CD1c-positive myeloid dendritic cell (primary cell): ENCODE data around the gene ATP1B1.

ENCODE experiments used
- DNase-seq: peaks from one replicate; pipeline ENCODE4 v3.0.0-alpha.2; 2016; ENCODE audit errors: extremely low spot score

ATP1B1 gene

GRCh38 chr1:169106095-169106920 lies at the start of gene ATP1B1:
ATP1B1 (plus strand) TSS chr1:169106690; CDS start chr1:169106830, 140 bp downstream.
- peak; percentile 93 for DNase-seq

- DNase-seq: no peak
These were observed 47.1 kb upstream of the ATP1B1 start for GRCh38 chr1:169059421-169059820.

- no peak for DNase-seq
These were observed 46.3 kb upstream of the ATP1B1 start for GRCh38 chr1:169060043-169060722.

- DNase-seq: peak; percentile 62
These were observed 45.4 kb upstream of the ATP1B1 start for GRCh38 chr1:169060919-169061639.

GRCh38 chr1:169062152-169062551 lies 44.3 kb upstream of the ATP1B1 start:
- DNase-seq: no peak

- no peak for DNase-seq
These were observed 42.4 kb upstream of the ATP1B1 start for GRCh38 chr1:169064103-169064502.

GRCh38 chr1:169070547-169070946 lies 35.9 kb upstream of the ATP1B1 start:
- no peak for DNase-seq

GRCh38 chr1:169070958-169071357 lies 35.5 kb upstream of the ATP1B1 start:
- no peak for DNase-seq

GRCh38 chr1:169072945-169073725 lies 33.4 kb upstream of the ATP1B1 start:
- no peak for DNase-seq

GRCh38 chr1:169078163-169078883 lies 28.2 kb upstream of the ATP1B1 start:
- no peak for DNase-seq

GRCh38 chr1:169081503-169082123 lies 24.9 kb upstream of the ATP1B1 start:
- no peak for DNase-seq

GRCh38 chr1:169085911-169086310 lies 20.6 kb upstream of the ATP1B1 start:
- no peak for DNase-seq

GRCh38 chr1:169086603-169087455 lies 19.7 kb upstream of the ATP1B1 start:
- DNase-seq: no peak

- DNase-seq: no peak
These were observed 18.6 kb upstream of the ATP1B1 start for GRCh38 chr1:169087876-169088275.

- no peak for DNase-seq
These were observed 16.7 kb upstream of the ATP1B1 start for GRCh38 chr1:169089776-169090175.

- DNase-seq: no peak
These were observed 16.1 kb upstream of the ATP1B1 start for GRCh38 chr1:169090308-169090899.

- DNase-seq: no peak
These were observed 15.6 kb upstream of the ATP1B1 start for GRCh38 chr1:169090900-169091311.

- no peak for DNase-seq
These were observed 15.0 kb upstream of the ATP1B1 start for GRCh38 chr1:169091480-169091941.

- DNase-seq: no peak
These were observed 14.1 kb upstream of the ATP1B1 start for GRCh38 chr1:169092399-169092798.
